Testis (tissue), 3 donors: Measurements from ENCODE around the gene CCDC122. TPM values are rescaled to one million over a fixed set of nuclear protein-coding genes. Genes with fewer than 3 reads are reported as not detected.
A peak's percentile ranks its signal among the peaks of the same experiment; 100 is the strongest.

ENCODE experiments used
- DNase-seq: peaks from one replicate; pipeline ENCODE4 v3.0.0-alpha.2; 2019
- H3K27ac ChIP-seq, 2 donors: fragments of 200-600 bp; sonication (generic); one replicate each; pipeline ENCODE4 v1.5.1; 2019
- H3K27me3 ChIP-seq: fragments of 200-600 bp; sonication (generic); one replicate; pipeline ENCODE4 v1.5.1; 2019
- H3K36me3 ChIP-seq: fragments of 200-600 bp; sonication (generic); one replicate; pipeline ENCODE4 v1.5.1; 2017; ENCODE audit warnings: low read depth; ENCODE audit errors: missing control alignments
- H3K4me1 ChIP-seq: fragments of 200-600 bp; sonication (generic); one replicate; pipeline ENCODE4 v1.5.1; 2019
- H3K4me3 ChIP-seq, 2 donors: fragments of 200-600 bp; sonication (generic); one replicate each; pipeline ENCODE4 v1.5.1; 2017 to 2019
- H3K9me3 ChIP-seq: fragments of 200-600 bp; sonication (generic); one replicate; pipeline ENCODE4 v1.5.1; 2017
- POLR2A ChIP-seq: fragments of 450-650 bp; IDR thresholded peaks from one replicate; pipeline ENCODE4 v1.6.1; 2017; ENCODE audit warnings: antibody characterized with exemption, mild to moderate bottlenecking, moderate library complexity
- WGBS, 2 donors: methylation state at CpG; one replicate each; pipeline ENCODE4 v1.1.5; 2018; 5-methylcytosine and 5-hydroxymethylcytosine counted together
- intact Hi-C: fragments of 100-400 bp; cut with DNase I; formaldehyde crosslinking; loops from one replicate; pipeline ENCODE4 v1.15.1; 2023; ENCODE audit warnings: low total_unique reads
- polyA plus RNA-seq: library from polyadenylated mRNA; stranded (reverse); fragments of 350-450 nt; fragmentation: Illumina TruSeq; extraction: RNeasy Lipid Tissue Mini Kit (QIAGEN cat#74804); gene quantifications from one replicate; pipeline ENCODE4 v1.2.3, GENCODE V29; 2014; ENCODE audit warnings: low read depth, low replicate concordance; ENCODE audit not compliant: insufficient read depth
- small RNA-seq, 2 donors: library from RNA; depleted of rRNA; stranded (forward); fragments of <200 nt; gene quantifications; one replicate each; pipeline ENCODE3, GENCODE V24; 2016
- total RNA-seq, 2 donors: library from RNA; depleted of rRNA; stranded (reverse); fragments of >200 nt; gene quantifications; one replicate each; pipeline ENCODE4 v1.2.3, GENCODE V29; 2016
- TF ChIP-seq, protein P1 (sequence below), 3 experiments: fragments of 450-650 bp in 2 of 3; fragments of 200-600 bp in 1 of 3; sonication (generic) in 1 of 3; IDR thresholded peaks; one replicate each; pipeline ENCODE4 v1.5.1; 2016 to 2019; ENCODE audit warnings: antibody characterized with exemption in 3 of 3, mild to moderate bottlenecking in 2 of 3, moderate library complexity in 1 of 3

CCDC122 gene
- total and polyA plus RNA-seq, 3 donors from 2014 or later = 1.3 to 31.6 (median 20.6) TPM

DNA sequence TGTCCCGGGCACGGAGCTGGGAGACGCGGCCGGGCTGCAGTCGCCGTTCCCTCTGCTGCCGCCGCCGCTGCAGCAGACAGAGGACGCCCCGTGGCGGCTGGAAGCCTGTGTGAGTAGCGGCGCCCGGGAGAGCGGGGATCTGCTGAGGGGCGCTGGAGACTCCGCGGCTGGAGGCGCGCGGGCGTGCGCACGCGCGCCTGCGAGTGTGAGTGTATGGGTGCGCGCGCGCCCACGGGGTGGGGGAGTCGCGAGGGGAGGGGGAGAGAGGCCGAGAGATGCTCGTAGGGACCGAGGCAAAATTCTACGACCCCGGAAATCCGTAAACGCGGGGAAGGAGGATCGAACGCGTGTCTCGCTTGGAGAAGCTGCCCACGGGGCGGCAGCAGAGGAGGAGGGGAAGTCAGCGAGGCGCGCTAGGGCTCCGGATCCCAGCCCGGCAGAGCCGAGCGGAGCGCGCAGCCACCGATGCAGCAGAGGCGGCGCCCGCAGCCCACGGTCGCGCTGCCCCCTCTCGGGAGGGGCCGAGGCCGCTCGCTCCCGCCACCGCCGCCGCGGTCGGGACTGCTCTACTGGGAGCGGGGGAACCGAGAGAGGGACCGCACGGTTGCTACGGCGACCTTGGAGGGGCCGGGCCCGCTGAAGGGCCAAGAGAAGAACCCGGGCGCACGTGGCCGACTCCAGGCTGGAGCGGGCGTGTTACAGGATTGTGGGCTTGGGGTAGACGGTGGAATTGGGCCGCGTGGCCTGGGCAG is 92.6 kb downstream of the CCDC122 start, which contains the start of gene ENOX1:
TSS of gene ENOX1 (minus strand) at position 207 of the 752 bp plus-strand sequence.
- Histone ChIP-seq H3K4me1 (no peaks in the 10 kb centered on the region), H3K27me3 (no peaks in the 10 kb centered on the region), H3K4me3 (peak within 1 kb of the TSS; percentile 57 to 70), H3K27ac (peak within 1 kb of the TSS; percentile 36 to 69), H3K9me3 (no peaks in the 10 kb centered on the region), H3K36me3 (no peaks in the 10 kb centered on the region)
- peak; percentile 84 for DNase-seq
- 0 to 1% methylated on average over 63 to 75 of the region's 93 CpGs for WGBS, 2 donors
- intact Hi-C loops = no loop called here
- TF ChIP-seq POLR2A = no peak
- TF ChIP-seq, protein P1, sequence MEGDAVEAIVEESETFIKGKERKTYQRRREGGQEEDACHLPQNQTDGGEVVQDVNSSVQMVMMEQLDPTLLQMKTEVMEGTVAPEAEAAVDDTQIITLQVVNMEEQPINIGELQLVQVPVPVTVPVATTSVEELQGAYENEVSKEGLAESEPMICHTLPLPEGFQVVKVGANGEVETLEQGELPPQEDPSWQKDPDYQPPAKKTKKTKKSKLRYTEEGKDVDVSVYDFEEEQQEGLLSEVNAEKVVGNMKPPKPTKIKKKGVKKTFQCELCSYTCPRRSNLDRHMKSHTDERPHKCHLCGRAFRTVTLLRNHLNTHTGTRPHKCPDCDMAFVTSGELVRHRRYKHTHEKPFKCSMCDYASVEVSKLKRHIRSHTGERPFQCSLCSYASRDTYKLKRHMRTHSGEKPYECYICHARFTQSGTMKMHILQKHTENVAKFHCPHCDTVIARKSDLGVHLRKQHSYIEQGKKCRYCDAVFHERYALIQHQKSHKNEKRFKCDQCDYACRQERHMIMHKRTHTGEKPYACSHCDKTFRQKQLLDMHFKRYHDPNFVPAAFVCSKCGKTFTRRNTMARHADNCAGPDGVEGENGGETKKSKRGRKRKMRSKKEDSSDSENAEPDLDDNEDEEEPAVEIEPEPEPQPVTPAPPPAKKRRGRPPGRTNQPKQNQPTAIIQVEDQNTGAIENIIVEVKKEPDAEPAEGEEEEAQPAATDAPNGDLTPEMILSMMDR (IDR thresholded peaks at IDR 0.05) = no peak

DNA sequence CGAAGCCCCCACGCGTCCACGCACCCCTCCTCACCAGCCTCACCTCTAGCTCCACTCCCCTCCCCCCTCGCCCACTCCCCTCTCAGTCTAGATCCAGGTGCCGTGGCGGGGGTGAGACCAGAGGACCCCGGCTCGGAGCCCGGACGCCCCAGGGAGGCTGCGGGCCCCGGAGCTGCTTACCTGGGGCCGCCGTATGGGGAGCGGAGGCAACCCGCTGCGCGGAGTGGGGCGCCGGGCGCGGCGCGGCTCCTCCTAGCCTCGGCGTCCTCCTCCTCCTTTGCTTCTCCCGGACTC is 93.1 kb downstream of the CCDC122 start:
- Histone ChIP-seq H3K27ac (peak overlapping the region; percentile 36 to 69), H3K36me3 (no peaks in the 10 kb centered on the region), H3K4me1 (no peaks in the 10 kb centered on the region), H3K4me3 (peak overlapping the region; percentile 57 to 70), H3K27me3 (no peaks in the 10 kb centered on the region), H3K9me3 (no peaks in the 10 kb centered on the region)
- intact Hi-C loops = no loop called here
- DNase-seq = no peak
- TF ChIP-seq, protein P1 (IDR thresholded peaks at IDR 0.05) = no peak
- no peak for TF ChIP-seq POLR2A
- WGBS, 2 donors = 1% methylated on average over 23 of the region's 28 CpGs; no CpG with 5 or more reads in 1 of the 2 donors

Small RNA genes lying within 50 kb of the gene (small RNA-seq; reads per million reads assigned to genes)
- 0 reads per million in 2 donors for gene AL162713.1

Other genes with a start within 250 kb of the CCDC122 start
- 10 to 100 TPM; 11.0 to 11.5 TPM for gene ENOX1, start 92.8 kb downstream of the CCDC122 start, total RNA-seq
- gene ENOX1, start 92.8 kb downstream of the CCDC122 start, polyA plus RNA-seq = 14.2 TPM
- gene LACC1, start 164 bp upstream of the CCDC122 start, total RNA-seq = 10 to 100 TPM; 29.1 to 34.4 TPM
- gene LACC1, start 164 bp upstream of the CCDC122 start, polyA plus RNA-seq = 6.1 TPM